Measurements from ENCODE around the gene HIRA.
"Not testable (repeated sequence)": the region's sequence is repeated elsewhere in the genome, so short reads cannot be mapped to it uniquely, and the experiment has no call there.

Gene HIRA

GRCh38 chr22:19440411-19441195, 9.1 kb upstream of the HIRA start:
- DNase-seq (ENCODE audit: low read depth, low spot score): no peak

- no peak for DNase-seq (ENCODE audit: low read depth, low spot score)
These were observed 6.8 kb upstream of the HIRA start for GRCh38 chr22:19438298-19438697.

- DNase-seq (ENCODE audit: low read depth, low spot score): not testable (repeated sequence)
These were observed 5.1 kb upstream of the HIRA start for GRCh38 chr22:19436444-19437161.

- no peak for DNase-seq (ENCODE audit: low read depth, low spot score)
These were observed 3.5 kb upstream of the HIRA start for GRCh38 chr22:19434829-19435580.

GRCh38 chr22:19434401-19434800, 2.9 kb upstream of the HIRA start:
- DNase-seq (ENCODE audit: low read depth, low spot score): no peak

GRCh38 chr22:19432133-19432851, 759 bp upstream of the HIRA start, which contains the start of gene MRPL40:
Gene MRPL40, plus strand, starts transcription at chr22:19432545. Its CDS starts 10 bp downstream, at chr22:19432555.
- peak; percentile 75 for DNase-seq (ENCODE audit: low read depth, low spot score)

GRCh38 chr22:19430890-19431541, 517 bp downstream of the HIRA start:
- no peak for DNase-seq (ENCODE audit: low read depth, low spot score)

- no peak for DNase-seq (ENCODE audit: low read depth, low spot score)
These were observed 1.3 kb downstream of the HIRA start for GRCh38 chr22:19429950-19430889.

- no peak for DNase-seq (ENCODE audit: low read depth, low spot score)
These were observed 7.4 kb downstream of the HIRA start for GRCh38 chr22:19424186-19424500.

- no peak for DNase-seq (ENCODE audit: low read depth, low spot score)
These were observed 8.9 kb downstream of the HIRA start for GRCh38 chr22:19422440-19423301.

- no peak for DNase-seq (ENCODE audit: low read depth, low spot score)
These were observed 11.2 kb downstream of the HIRA start for GRCh38 chr22:19420321-19420720.

GRCh38 chr22:19419464-19420178, 11.9 kb downstream of the HIRA start:
- no peak for DNase-seq (ENCODE audit: low read depth, low spot score)

- no peak for DNase-seq (ENCODE audit: low read depth, low spot score)
These were observed 12.5 kb downstream of the HIRA start for GRCh38 chr22:19419086-19419463.

- DNase-seq (ENCODE audit: low read depth, low spot score): no peak
These were observed 18.6 kb downstream of the HIRA start for GRCh38 chr22:19412923-19413322.

GRCh38 chr22:19412478-19412877, 19.1 kb downstream of the HIRA start:
- DNase-seq (ENCODE audit: low read depth, low spot score): no peak

- DNase-seq (ENCODE audit: low read depth, low spot score): no peak
These were observed 19.9 kb downstream of the HIRA start for GRCh38 chr22:19411690-19412045.

- no peak for DNase-seq (ENCODE audit: low read depth, low spot score)
These were observed 20.4 kb downstream of the HIRA start for GRCh38 chr22:19410941-19411689.

Data from smooth muscle cell of the brain vasculature (primary cell).